NCI-H2107 (cell line): Measurements from ENCODE around the gene SCAMP5.

Experiments used
- DNase-seq: peaks from one replicate; lab custom pipeline; 2025; lab: John Stamatoyannopoulos, UW

The SCAMP5 gene

GRCh38 chr15:75023181-75023871, 28.0 kb downstream of the SCAMP5 start, which contains the start of gene PPCDC:
Gene PPCDC, plus strand, starts transcription at chr15:75023590. Its CDS starts 4,729 bp downstream, at chr15:75028319.
- peak; percentile 78 for DNase-seq

- no peak for DNase-seq
These were observed 28.7 kb downstream of the SCAMP5 start for GRCh38 chr15:75023872-75024636.

- no peak for DNase-seq
These were observed 29.7 kb downstream of the SCAMP5 start for GRCh38 chr15:75025107-75025506.

GRCh38 chr15:75025548-75026260, 30.3 kb downstream of the SCAMP5 start:
- DNase-seq: no peak

GRCh38 chr15:75027551-75027950, 32.2 kb downstream of the SCAMP5 start:
- no peak for DNase-seq

GRCh38 chr15:75028991-75029377, 33.6 kb downstream of the SCAMP5 start:
- DNase-seq: no peak

GRCh38 chr15:75029378-75030022, 34.1 kb downstream of the SCAMP5 start:
- peak; percentile 26 for DNase-seq

- no peak for DNase-seq
These were observed 34.7 kb downstream of the SCAMP5 start for GRCh38 chr15:75030023-75030413.

- DNase-seq: no peak
These were observed 35.1 kb downstream of the SCAMP5 start for GRCh38 chr15:75030424-75030823.

GRCh38 chr15:75031848-75032247, 36.5 kb downstream of the SCAMP5 start:
- no peak for DNase-seq

GRCh38 chr15:75032395-75032794, 37.0 kb downstream of the SCAMP5 start:
- no peak for DNase-seq

GRCh38 chr15:75033809-75034208, 38.4 kb downstream of the SCAMP5 start:
- no peak for DNase-seq

- DNase-seq: no peak
These were observed 39.3 kb downstream of the SCAMP5 start for GRCh38 chr15:75034615-75035014.

- no peak for DNase-seq
These were observed 40.9 kb downstream of the SCAMP5 start for GRCh38 chr15:75036212-75036616.

GRCh38 chr15:75037685-75038084, 42.3 kb downstream of the SCAMP5 start:
- no peak for DNase-seq

- DNase-seq: no peak
These were observed 42.9 kb downstream of the SCAMP5 start for GRCh38 chr15:75038231-75038630.

- DNase-seq: no peak
These were observed 47.6 kb downstream of the SCAMP5 start for GRCh38 chr15:75042730-75043508.

- DNase-seq: no peak
These were observed 48.3 kb downstream of the SCAMP5 start for GRCh38 chr15:75043509-75044257.

GRCh38 chr15:75044258-75044878, 49.0 kb downstream of the SCAMP5 start:
- DNase-seq: no peak

GRCh38 chr15:75045332-75046015, 50.1 kb downstream of the SCAMP5 start:
- DNase-seq: no peak
